BE2C (cell line): Measurements from ENCODE around the gene SLC6A18.
"Not testable (repeated sequence)": the region's sequence is repeated elsewhere in the genome, so short reads cannot be mapped to it uniquely, and the experiment has no call there.

ENCODE experiments used
- DNase-seq: peaks from one replicate; pipeline ENCODE4 v3.0.0-alpha.2; 2020
- H3K27me3 ChIP-seq: fragments of 250-450 bp; sonication (Bioruptor Pico); 2 replicates; pipeline ENCODE4 v1.5.1; 2020; ENCODE audit warnings: mild to moderate bottlenecking
- H3K36me3 ChIP-seq: fragments of 250-450 bp; sonication (Bioruptor Pico); 2 replicates; pipeline ENCODE4 v1.5.1; 2020; ENCODE audit warnings: mild to moderate bottlenecking
- H3K4me1 ChIP-seq: fragments of 250-450 bp; sonication (Bioruptor Pico); 2 replicates; pipeline ENCODE4 v1.5.1; 2020
- H3K4me3 ChIP-seq: 2 replicates; pipeline ENCODE4 v1.5.1; 2011; ENCODE audit warnings: low read depth, low read length
- H3K9me3 ChIP-seq: fragments of 250-450 bp; sonication (Bioruptor Pico); 2 replicates; pipeline ENCODE4 v1.5.1; 2020
- CTCF ChIP-seq: IDR thresholded peaks from 2 replicates; pipeline ENCODE4 v1.5.1; 2012; ENCODE audit warnings: mild to moderate bottlenecking, low read depth, low read length

SLC6A18 gene

DNA sequence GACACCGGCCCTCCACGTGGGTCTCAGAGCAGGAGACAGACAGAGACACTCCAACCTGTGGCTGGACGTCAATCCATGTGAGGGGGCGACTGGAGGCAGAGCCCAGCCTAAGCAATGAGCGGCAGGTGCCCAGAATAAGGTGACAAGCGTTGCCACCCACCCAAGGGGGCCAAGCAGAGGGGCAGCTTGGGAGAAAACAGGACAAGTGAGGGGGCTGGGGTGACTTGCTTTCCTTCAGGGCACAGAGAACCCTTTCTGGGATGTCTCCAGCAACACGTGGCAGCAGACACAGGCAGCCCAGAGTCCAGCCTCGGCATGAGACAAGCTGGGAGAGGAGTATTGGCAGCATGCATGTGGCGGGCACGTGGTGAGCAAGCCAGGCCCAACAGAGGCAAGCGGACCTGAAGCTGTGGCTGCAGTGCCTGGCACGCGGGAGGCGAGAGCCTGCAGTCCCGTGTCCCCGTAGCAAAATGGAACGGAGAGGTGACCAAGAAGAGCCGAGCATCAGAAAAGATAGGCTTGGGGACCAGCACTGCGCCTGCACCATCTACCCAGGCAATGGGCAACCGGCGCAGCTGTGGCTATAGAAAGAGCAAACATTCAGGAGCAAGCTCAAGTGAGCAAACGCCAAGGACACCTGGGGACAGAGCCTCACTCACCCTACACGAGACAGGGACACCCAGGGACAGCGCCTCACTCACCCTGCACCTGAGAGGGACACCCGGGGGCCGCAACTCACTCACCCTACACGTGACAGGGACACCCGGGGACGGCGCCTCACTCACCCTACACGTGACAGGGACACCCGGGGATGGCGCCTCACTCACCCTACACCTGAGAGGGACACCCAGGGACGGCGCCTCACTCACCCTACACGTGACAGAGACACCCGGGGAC lies 63.5 kb downstream of the SLC6A18 start:
- DNase-seq = no peak

GRCh38 chr5:1289559-1289958 lies 64.4 kb downstream of the SLC6A18 start:
- not testable (repeated sequence) for H3K36me3 ChIP-seq, DNase-seq, H3K4me3 ChIP-seq, H3K27me3 ChIP-seq, H3K4me1 ChIP-seq, H3K9me3 ChIP-seq

More for the DNA sequence above, 63.5 kb downstream of the SLC6A18 start:
- Histone ChIP-seq H3K4me3 (no peak overlapping the region), H3K36me3 (no peaks in the 10 kb centered on the region), H3K27me3 (no peaks in the 10 kb centered on the region), H3K4me1 (no peaks in the 10 kb centered on the region), H3K9me3 (no peaks in the 10 kb centered on the region)
- no peak for TF ChIP-seq CTCF

- H3K4me3 ChIP-seq, DNase-seq, H3K9me3 ChIP-seq, H3K4me1 ChIP-seq, H3K27me3 ChIP-seq, H3K36me3 ChIP-seq: not testable (repeated sequence)
Observed at GRCh38 chr5:1290956-1291355, 65.8 kb downstream of the SLC6A18 start.

DNA sequence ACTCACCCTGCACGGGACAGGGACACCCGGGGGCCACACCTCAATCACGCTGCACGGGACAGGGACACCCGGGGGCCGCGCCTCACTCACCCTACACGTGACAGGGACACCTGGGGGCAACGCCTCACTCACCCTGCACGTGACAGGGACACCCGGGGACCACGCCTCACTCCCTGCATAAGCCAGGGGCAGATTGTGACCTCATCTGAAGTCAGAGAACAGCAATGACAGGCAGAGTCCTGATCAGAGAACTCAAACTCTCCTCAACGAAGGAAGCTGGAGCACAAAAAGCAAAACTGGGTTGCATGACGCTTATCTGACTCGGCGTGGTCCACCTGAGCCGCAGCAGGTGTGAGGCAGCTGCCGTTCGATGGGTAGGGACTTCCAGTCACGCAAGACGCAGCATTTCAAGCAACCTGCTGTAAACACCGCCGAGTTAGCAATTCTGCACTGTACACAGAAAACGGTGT lies 66.5 kb downstream of the SLC6A18 start:
- Histone ChIP-seq H3K9me3 (no peaks in the 10 kb centered on the region), H3K36me3 (no peaks in the 10 kb centered on the region), H3K4me3 (no peak overlapping the region), H3K27me3 (no peaks in the 10 kb centered on the region), H3K4me1 (no peaks in the 10 kb centered on the region)
- no peak for TF ChIP-seq CTCF
- no peak for DNase-seq

DNA sequence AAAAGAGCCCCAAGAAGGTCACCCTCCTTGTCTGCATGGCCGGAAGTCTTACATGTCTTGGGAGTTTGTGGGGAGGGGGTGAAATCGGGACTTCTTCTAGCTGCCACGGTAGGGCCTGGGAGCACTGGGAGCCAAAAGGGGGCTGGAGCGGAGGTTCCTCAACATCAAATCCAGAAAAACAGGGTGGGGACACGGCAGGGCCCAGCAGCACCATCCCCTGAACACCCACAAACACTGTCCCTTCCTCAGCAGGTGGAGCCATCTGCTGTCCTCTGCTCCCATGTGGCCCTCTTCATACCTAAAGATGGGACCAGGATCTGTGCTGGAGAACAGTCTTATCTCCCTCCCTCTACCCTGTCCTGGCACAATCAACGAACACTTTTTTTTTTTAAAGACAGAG lies 67.0 kb downstream of the SLC6A18 start:
- H3K27me3 ChIP-seq = no peaks in the 10 kb centered on the region
- DNase-seq = no peak
- H3K9me3 ChIP-seq = no peaks in the 10 kb centered on the region
- H3K4me3 ChIP-seq = no peak overlapping the region
- H3K36me3 ChIP-seq = no peaks in the 10 kb centered on the region
- TF ChIP-seq CTCF = no peak
- no peaks in the 10 kb centered on the region for H3K4me1 ChIP-seq

DNA sequence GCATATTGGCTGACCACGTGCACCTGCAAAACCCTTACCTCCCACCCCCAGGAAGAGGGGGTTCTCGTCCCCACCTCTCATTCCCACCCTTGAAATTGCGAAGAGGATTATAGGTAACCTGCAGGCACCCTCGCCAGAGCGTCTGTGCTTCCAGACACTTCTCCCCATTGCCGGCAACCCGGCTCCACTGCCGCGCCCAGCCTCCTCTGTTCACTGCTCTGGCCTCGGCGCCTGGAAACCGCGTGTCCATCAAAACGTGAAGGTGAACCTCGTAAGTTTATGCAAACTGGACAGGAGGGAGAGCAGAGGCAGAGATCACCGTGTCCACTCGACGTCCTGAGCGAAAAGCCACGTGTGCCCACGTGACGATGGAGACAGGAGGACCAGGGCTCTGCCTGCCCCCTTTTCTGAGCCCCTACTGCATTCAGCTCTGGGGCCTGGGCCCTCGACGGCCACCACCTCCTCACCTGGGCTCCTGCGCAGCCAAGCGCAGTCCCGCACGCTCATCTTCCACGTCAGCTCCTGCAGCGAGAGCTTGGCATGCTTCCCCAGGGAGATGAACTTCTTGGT lies 67.8 kb downstream of the SLC6A18 start:
- Histone ChIP-seq H3K27me3 (no peaks in the 10 kb centered on the region), H3K36me3 (no peaks in the 10 kb centered on the region), H3K9me3 (no peaks in the 10 kb centered on the region), H3K4me1 (no peaks in the 10 kb centered on the region), H3K4me3 (no peak overlapping the region)
- no peak for TF ChIP-seq CTCF
- no peak for DNase-seq

- Histone ChIP-seq H3K36me3 (no peaks in the 10 kb centered on the region), H3K9me3 (no peaks in the 10 kb centered on the region), H3K4me1 (no peaks in the 10 kb centered on the region), H3K27me3 (no peaks in the 10 kb centered on the region), H3K4me3 (no peak overlapping the region)
- DNase-seq = no peak
- no peak for TF ChIP-seq CTCF
Observed at GRCh38 chr5:1293416-1294205, 68.4 kb downstream of the SLC6A18 start.
